Motor neuron (in vitro differentiated cells): ENCODE results near the gene PSG1. TPM values are rescaled to one million over a fixed set of nuclear protein-coding genes. Genes with fewer than 3 reads are reported as not detected.
"Not testable (repeated sequence)": the region's sequence is repeated elsewhere in the genome, so short reads cannot be mapped to it uniquely, and the experiment has no call there.

Experiments used
- ATAC-seq, 8 experiments: fragments of 200-7000 bp; cut with Tn5 transposase; replicated peaks in 6 of 8; 2 replicates each; pipeline ENCODE4 v1.8.0; 2021; ENCODE audit warnings: mild to moderate bottlenecking in 8 of 8, moderate library complexity in 8 of 8
- H3K27ac ChIP-seq, 2 donors: fragments of 250-450 bp; sonication (Bioruptor Pico); 2 replicates each; pipeline ENCODE4 v1.9.0; 2021; ENCODE audit warnings: antibody characterized with exemption in 2 of 2, mild to moderate bottlenecking in 2 of 2, moderate library complexity in 1 of 2
- H3K4me1 ChIP-seq, 2 donors: fragments of 250-450 bp; sonication (Bioruptor Pico); replicated peaks in 1 of 2; 2 replicates each; pipeline ENCODE4 v1.6.1; 2021; ENCODE audit warnings: antibody characterized with exemption in 2 of 2, mild to moderate bottlenecking in 2 of 2, moderate library complexity in 1 of 2
- H3K4me3 ChIP-seq, 5 donors: fragments of 250-450 bp; sonication (Bioruptor Pico); 2 replicates each; pipeline ENCODE4 v1.9.0; 2021; ENCODE audit warnings: antibody characterized with exemption in 5 of 5, mild to moderate bottlenecking in 5 of 5, moderate library complexity in 4 of 5
- WGBS, 10 experiments: fragments of 450-650 bp; shearing (Covaris generic); methylation state at CpG; one replicate each; pipeline ENCODE4 v1.0.0; 2022; 5-methylcytosine and 5-hydroxymethylcytosine counted together
- in situ Hi-C, 9 experiments: fragments of 400-800 bp; cut with MboI; loops; one replicate each; pipeline ENCODE4 v1.15.0; 2021; ENCODE audit warnings: low sequenced_read_pairs in 9 of 9, low pct_unique_long_range_greater_than_20kb in 2 of 9; ENCODE audit not compliant: unreplicated experiment in 9 of 9
- total RNA-seq, 8 experiments: library from RNA; unstranded; fragments of 300-600 nt; gene quantifications; 2 replicates each; pipeline versions ENCODE4 v1.2.3 to v1.2.4, GENCODE V29; 2022

Gene PSG1
- total RNA-seq, 8 experiments from 2014 or later: 0.14 to 0.76 (median 0.28) TPM; not detected in 2

DNA sequence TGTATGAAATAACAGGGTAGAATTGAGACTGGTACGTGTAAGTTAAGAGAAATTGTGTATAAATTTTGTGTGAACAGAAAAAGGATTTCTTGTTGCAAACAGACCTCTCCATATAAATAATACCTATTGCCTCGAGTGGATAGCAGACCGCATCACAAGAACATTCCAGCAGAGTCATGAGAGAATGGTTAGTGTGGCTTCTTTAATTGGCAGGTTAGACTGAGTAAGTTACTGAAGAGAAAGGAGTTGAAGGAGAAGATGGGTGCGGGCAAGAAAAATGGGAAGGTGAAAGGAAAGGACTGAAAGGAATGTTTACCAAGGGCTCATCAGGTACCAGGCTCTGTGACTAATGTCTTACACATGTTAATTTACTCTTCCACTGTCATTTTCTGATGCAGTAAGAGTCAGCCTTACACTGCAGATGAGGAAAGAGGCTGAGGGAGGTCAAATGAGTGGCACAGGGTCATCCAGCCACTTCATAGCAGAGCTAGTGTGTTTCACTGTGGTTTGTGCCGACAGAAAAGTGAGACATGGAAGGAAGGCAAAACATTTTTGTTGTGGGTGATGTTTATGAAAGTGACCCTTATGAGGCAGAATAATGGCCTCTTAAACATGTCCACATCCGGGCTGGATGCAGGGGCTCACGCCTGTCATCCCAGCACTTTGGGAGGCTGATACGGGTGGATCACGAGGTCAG is 46.6 kb downstream of the PSG1 start:
- H3K4me3 ChIP-seq, H3K27ac ChIP-seq, in situ Hi-C loops, H3K4me1 ChIP-seq, ATAC-seq: not testable (repeated sequence)
- WGBS, 10 experiments: 0 to 82% (median 60%) methylated on average over 2 to 9 of the region's 9 CpGs; no CpG with 5 or more reads in 3 of the 10 experiments

DNA sequence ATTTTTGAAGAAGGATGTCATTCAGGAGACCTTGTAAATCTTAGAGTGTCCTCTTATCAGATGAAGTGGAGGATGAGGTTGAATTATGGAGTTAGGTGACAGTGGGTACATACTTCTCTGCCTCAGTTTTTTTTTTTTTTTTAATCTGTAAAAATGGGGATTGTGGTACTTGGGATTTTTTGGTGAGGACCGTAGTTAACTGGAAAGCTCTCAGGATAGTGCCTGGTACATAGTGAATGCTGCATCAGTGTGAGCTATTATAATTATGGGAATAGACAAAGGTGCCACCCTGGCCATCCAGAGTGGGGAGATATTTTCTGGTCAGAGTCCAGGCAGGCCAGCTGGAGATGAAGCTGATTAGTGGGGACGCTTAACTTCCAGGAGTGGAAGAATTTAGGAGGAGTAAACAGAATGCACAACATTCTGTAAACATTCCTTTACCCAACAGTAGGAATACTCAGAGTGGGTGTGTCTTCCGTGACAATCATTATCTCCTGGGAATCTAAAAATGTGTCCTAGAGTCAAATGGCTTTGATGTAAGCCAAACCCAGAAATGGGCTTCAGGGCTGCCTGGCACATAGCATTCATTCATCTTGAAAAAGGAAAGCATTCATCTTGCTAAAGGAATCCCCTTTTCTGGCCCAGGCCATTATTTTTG is 47.4 kb downstream of the PSG1 start:
- 16 to 83% (median 31%) methylated on average over 1 to 3 of the region's 3 CpGs; no CpG with 5 or more reads in 3 of the 10 experiments for WGBS, 10 experiments
- H3K4me1 ChIP-seq, in situ Hi-C loops, ATAC-seq, H3K4me3 ChIP-seq, H3K27ac ChIP-seq: not testable (repeated sequence)

DNA sequence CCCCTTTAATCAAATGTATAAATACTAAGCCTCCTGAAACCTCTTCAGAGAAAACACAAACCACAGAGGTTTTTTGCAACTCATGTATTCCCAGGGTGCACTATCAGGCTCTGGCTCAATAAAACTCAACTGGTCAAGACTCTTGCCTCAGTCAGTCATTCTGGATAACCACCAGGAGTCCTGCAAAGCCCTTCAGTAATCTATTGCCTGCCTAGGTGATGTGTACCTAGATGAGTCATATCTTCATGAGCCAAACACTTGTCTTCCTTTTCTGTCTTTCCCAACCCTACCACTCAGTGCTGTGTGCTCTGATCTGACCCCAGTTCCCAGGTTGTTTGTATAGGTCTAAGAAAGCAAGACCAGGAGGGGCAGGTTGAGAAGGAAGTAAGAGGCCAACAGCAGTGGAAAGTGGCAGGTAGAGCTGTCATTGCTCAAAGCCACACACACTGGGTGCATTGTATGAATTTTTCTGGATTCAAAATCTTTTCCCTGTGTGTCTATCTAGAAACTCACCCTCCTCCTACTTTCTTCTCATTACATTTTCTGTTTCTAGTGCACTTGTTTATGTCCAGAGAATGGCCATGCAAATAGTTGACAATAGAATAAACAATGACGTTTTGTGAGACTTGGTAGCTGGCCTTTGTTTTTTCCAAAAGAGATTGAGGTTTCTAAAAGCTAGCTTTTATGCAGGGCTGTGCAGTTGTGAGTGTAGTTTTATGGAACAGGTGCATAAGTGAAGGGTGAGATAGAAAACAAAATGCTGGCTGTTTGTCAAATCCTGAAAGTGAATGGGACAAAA is 48.1 kb downstream of the PSG1 start:
- Histone ChIP-seq H3K27ac (no peak overlapping the region), H3K4me1 (no peaks in the 10 kb centered on the region), H3K4me3 (no peak overlapping the region)
- 0 to 67% (median 36%) methylated on average over 1 of the region's 1 CpG; no CpG with 5 or more reads in 3 of the 10 experiments for whole genome bisulfite sequencing, 10 experiments
- in situ Hi-C loops: no loop called here
- no peak for ATAC-seq

DNA sequence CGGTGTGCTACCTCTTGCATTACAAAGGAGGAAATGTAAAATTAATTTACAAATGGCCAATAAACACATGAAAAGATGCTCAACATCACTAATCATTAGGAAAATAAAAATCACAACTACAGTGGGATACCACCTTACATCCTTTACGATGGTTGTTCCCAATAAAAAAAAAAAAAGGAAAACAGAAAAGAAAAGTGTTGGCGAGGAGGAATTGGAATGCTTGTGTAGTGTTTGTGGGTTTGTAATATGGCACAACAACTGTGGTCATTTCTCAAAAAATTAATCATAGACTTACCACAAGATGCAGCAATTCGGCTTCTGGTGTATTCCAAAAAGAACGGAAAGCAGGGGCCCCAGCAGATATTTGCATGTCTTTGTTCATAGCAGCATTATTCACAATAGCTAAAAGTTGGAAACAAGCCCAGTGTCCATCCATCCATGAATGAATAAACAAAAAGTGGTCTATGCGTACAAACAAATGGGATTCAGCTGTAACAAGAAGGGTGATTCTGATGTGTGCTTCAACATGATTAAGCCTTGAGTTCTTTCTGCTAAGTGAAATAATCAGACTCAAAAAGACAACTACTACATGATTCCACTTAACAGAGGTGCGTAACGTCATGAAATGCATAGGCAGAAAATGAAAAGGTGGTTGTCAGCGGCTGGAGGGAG is 58.1 kb downstream of the PSG1 start:
- H3K27ac ChIP-seq, in situ Hi-C loops, H3K4me1 ChIP-seq, H3K4me3 ChIP-seq: not testable (repeated sequence)
- peak in 1 of 8 experiments; percentile 71 for ATAC-seq
- 20 to 90% (median 63%) methylated on average over 1 to 5 of the region's 9 CpGs; no CpG with 5 or more reads in 2 of the 10 experiments for WGBS, 10 experiments

DNA sequence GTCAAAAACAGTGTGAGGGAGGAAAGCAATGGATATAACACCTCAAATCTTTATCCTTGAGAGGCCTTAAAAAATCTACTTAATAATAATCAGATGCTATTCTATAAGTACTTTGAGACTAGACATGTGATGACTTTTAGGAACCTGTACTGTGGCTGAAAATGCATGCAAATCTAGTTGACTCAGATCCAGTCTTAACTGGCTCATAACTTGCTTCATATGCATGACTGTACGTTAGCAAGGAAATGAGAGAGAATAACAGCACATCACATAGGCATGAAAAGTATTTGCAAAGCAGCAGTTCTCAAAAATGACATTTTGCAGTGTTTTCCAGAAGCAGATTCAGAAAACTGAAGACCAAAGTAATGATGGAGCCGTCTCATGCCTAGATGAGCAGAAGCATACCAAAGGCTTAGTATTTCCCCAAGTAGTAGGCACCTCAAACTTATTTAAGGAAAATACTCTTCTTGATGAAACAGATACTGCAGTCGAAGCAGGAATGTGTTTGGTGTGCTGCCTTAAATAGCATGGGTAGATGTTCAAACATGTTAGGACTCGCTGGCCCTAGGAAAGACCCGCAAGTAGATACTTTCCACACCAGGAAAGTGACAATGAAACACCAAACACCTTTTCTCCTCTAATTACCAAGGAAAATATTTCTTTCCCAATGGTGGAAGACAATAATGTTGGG is 59.4 kb downstream of the PSG1 start:
- 0 to 80% (median 24%) methylated on average over 1 to 5 of the region's 5 CpGs; no CpG with 5 or more reads in 2 of the 10 experiments for WGBS, 10 experiments

DNA sequence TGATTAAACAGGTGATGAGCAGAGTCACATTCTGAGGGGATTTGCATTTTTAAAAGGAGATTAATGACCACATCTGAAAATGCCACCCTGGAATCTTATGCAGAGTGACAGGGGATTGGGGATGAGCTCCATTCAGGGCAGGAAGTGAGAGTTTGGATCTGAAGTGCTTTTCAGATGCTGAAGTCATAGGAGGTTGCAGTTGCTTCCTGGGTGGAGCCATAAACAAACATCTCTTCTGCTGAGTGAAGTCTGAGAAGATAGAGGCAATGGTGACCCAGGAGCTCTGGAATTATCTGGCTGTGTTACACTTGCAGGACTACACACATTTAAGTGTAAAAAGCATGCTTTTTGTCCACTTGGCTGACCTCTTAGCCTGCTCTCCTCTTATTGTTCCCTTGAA is 62.6 kb downstream of the PSG1 start:
- H3K4me3 ChIP-seq: no peak overlapping the region
- in situ Hi-C loops: no loop called here
- H3K4me1 ChIP-seq: no peaks in the 10 kb centered on the region
- ATAC-seq: peak in 2 of 8 experiments; percentile 51 to 73
- H3K27ac ChIP-seq: no peak overlapping the region

More for the DNA sequence above, 59.4 kb downstream of the PSG1 start:
- H3K4me1 ChIP-seq, in situ Hi-C loops, H3K4me3 ChIP-seq, H3K27ac ChIP-seq: not testable (repeated sequence)
- ATAC-seq: peak in 1 of 8 experiments; percentile 48

Other genes starting within 250 kb of the PSG1 start
- under 1 TPM in 4 of 8 experiments, not detected in 4; 0.08 to 0.71 (median 0.21) TPM for gene PSG3, start 139.2 kb downstream of the PSG1 start, total RNA-seq
- under 1 TPM in 6 of 8 experiments, not detected in 2; 0.17 to 0.38 (median 0.27) TPM for gene PSG8, start 114.0 kb downstream of the PSG1 start, total RNA-seq
- gene PSG6, start 38.2 kb upstream of the PSG1 start, total RNA-seq: under 1 TPM in 4 of 8 experiments, not detected in 4; 0.29 to 1.00 (median 0.58) TPM
- under 1 TPM in 4 of 8 experiments, not detected in 4; 0.09 to 0.71 (median 0.22) TPM for gene PSG7, start 57.5 kb upstream of the PSG1 start, total RNA-seq
- 1 to 10 TPM in 1 of 8 experiments, under 1 TPM in 2, not detected in 5; 0.18 to 1.5 (median 0.29) TPM for gene PSG11, start 146.8 kb upstream of the PSG1 start, total RNA-seq
- under 1 TPM in 1 of 8 experiments, not detected in 7; 0.81 TPM for gene PSG2, start 203.0 kb upstream of the PSG1 start, total RNA-seq